K562 (cell line): ENCODE results near the gene PRXL2B. TPM values are rescaled to one million over a fixed set of nuclear protein-coding genes. Genes with fewer than 3 reads are reported as not detected.

Experiments
- CTBP1 ChIP-seq: fragments of 450-650 bp; IDR thresholded peaks from 2 replicates; pipeline ENCODE4 v1.6.1; 2016; ENCODE audit warnings: borderline replicate concordance
- CTCFL ChIP-seq: IDR thresholded peaks from 2 replicates; pipeline ENCODE4 v1.6.1; 2011; ENCODE audit warnings: borderline replicate concordance, low read depth, mild to moderate bottlenecking, moderate library complexity, low read length; ENCODE audit not compliant: insufficient read depth, poor library complexity, severe bottlenecking
- HNRNPK ChIP-seq: fragments of 200-400 bp; formaldehyde crosslinking; IDR thresholded peaks from one replicate; pipeline ENCODE4 v1.6.1; 2018; ENCODE audit warnings: mild to moderate bottlenecking, low read depth, low read length; ENCODE audit not compliant: poor library complexity, severe bottlenecking
- HNRNPLL ChIP-seq: fragments of 200-400 bp; formaldehyde crosslinking; IDR thresholded peaks from 2 replicates; pipeline ENCODE4 v1.6.1; 2017; ENCODE audit warnings: low read length, low read depth, mild to moderate bottlenecking; ENCODE audit not compliant: poor library complexity, severe bottlenecking
- KDM2B ChIP-seq: fragments of 250-450 bp; sonication (Bioruptor Pico); IDR thresholded peaks from 2 replicates; pipeline ENCODE4 v1.8.0; 2021; ENCODE audit warnings: mild to moderate bottlenecking, moderate library complexity
- NEUROD1 ChIP-seq: fragments of 150-350 bp; IDR thresholded peaks from 2 replicates; pipeline ENCODE4 v1.6.1; 2014; ENCODE audit warnings: borderline replicate concordance, low read length, low read depth; ENCODE audit not compliant: partially characterized antibody
- NR2C2 ChIP-seq, 2 experiments: fragments of 200-800 bp in 1 of 2; sonication (Bioruptor generic) in 1 of 2; sonication (generic) in 1 of 2; formaldehyde crosslinking in 1 of 2; IDR thresholded peaks; 2 replicates each; pipeline versions ENCODE4 v1.6.1 to v1.8.0; 2016 to 2022; ENCODE audit warnings: mild to moderate bottlenecking in 1 of 2, missing compliant biosample characterization in 1 of 2, missing genetic modification characterization in 1 of 2, missing genetic modification reagents in 1 of 2
- PKNOX1 ChIP-seq: fragments of 450-650 bp; IDR thresholded peaks from 2 replicates; pipeline ENCODE4 v1.6.1; 2016
- RBBP5 ChIP-seq: fragments of 200-600 bp; sonication (generic); IDR thresholded peaks from 2 replicates; pipeline ENCODE4 v1.6.1; 2012; ENCODE audit warnings: borderline replicate concordance, mild to moderate bottlenecking, low read length, control low read depth, inconsistent platforms; ENCODE audit not compliant: insufficient read depth, poor library complexity, severe bottlenecking
- RUNX1 ChIP-seq: sonication (generic); IDR thresholded peaks from 2 replicates; pipeline ENCODE4 v1.6.1; 2016; ENCODE audit warnings: antibody characterized with exemption, low read depth
- SAP30 ChIP-seq: fragments of 200-600 bp; sonication (generic); IDR thresholded peaks from 2 replicates; pipeline ENCODE4 v1.6.1; 2012; ENCODE audit warnings: borderline replicate concordance, low read depth, mild to moderate bottlenecking, moderate library complexity, low read length, control low read depth, inconsistent platforms; ENCODE audit not compliant: insufficient read depth, poor library complexity, severe bottlenecking
- SMAD1 ChIP-seq: fragments of 150-350 bp; IDR thresholded peaks from 2 replicates; pipeline ENCODE4 v1.6.1; 2014; ENCODE audit warnings: low read length, low read depth; ENCODE audit not compliant: partially characterized antibody
- VEZF1 ChIP-seq: fragments of 200-800 bp; sonication (Bioruptor generic); IDR thresholded peaks from 2 replicates; pipeline ENCODE4 v1.6.1; 2017; ENCODE audit warnings: missing genetic modification characterization, missing compliant biosample characterization
- YY1 ChIP-seq, 3 experiments: IDR thresholded peaks; 2 replicates each; pipeline ENCODE4 v1.6.1; 2011; ENCODE audit warnings: low read length in 2 of 3, mild to moderate bottlenecking in 2 of 3, moderate library complexity in 2 of 3, borderline replicate concordance in 1 of 3, control low read depth in 1 of 3, low read depth in 1 of 3; ENCODE audit not compliant: insufficient read depth in 3 of 3, insufficient replicate concordance in 2 of 3, control insufficient read depth in 1 of 3, insufficient read length in 1 of 3; ENCODE audit errors: extremely low read depth in 1 of 3
- ZNF124 ChIP-seq: sonication (generic); formaldehyde crosslinking; IDR thresholded peaks from 2 replicates; pipeline ENCODE4 v1.8.1; 2022; ENCODE audit warnings: missing genetic modification reagents
- polyA plus RNA-seq, 8 experiments: library from polyadenylated mRNA; depleted of rRNA in 4 of 8; stranded (reverse) in 5 of 8; unstranded in 3 of 8; fragments of >200 nt; fragmentation: Nextera tagmentation in 2 of 8; fragmentation: Illumina TruSeq in 1 of 8; extraction: Ambion mirVana in 2 of 8; extraction: Trizol in 1 of 8; gene quantifications; 2 replicates each; pipeline versions ENCODE4 v1.2.1 to v1.2.3, GENCODE V29; 2011 to 2014; ENCODE audit warnings: inconsistent platforms in 1 of 8, missing spikeins in 1 of 8
- total RNA-seq, 7 experiments: library from RNA; depleted of rRNA in 6 of 7; stranded (reverse); fragments of >200 nt in 6 of 7; fragmentation: Illumina TruSeq in 2 of 7; extraction: Trizol in 2 of 7; gene quantifications; 2 replicates each; pipeline versions ENCODE4 v1.2.1 to v1.2.3, GENCODE V29; 2011 to 2021; ENCODE audit warnings: low replicate concordance in 1 of 7

The PRXL2B gene
- total and polyA plus RNA-seq, 9 of the 15 experiments (the other 6 are each of a cell fraction or from before 2014, with no cell fraction given): 0.99 to 25.3 (median 11.8) TPM

- peak; percentile 82 for TF ChIP-seq VEZF1 (CRISPR knock-in tag)
- no peak for TF ChIP-seq NR2C2 (CRISPR knock-in tag; IDR thresholded peaks at IDR 0.05)
- peak; percentile 8; the same call in 1 of the 2 replicates for TF ChIP-seq NR2C2 (tag; IDR thresholded peaks at IDR 0.05)
- TF ChIP-seq ZNF124: 0 out of 2 replicates have a peak, but pooled peaks have one; percentile 37
- TF ChIP-seq SAP30: peak; percentile 58
- peak; percentile 64 for TF ChIP-seq RBBP5
- TF ChIP-seq SMAD1: peak; percentile 42
- peak; percentile 56 to 93 (median 89) for TF ChIP-seq YY1 (IDR thresholded peaks at IDR 0.05; ENCODE audit: borderline replicate concordance in 1 of 3, control insufficient read depth in 1 of 3, extremely low read depth in 1 of 3, insufficient read depth in 3 of 3, insufficient read length in 1 of 3, insufficient replicate concordance in 2 of 3, low read depth in 1 of 3, low read length in 2 of 3)
- TF ChIP-seq KDM2B (CRISPR knock-in tag): no peak
- TF ChIP-seq HNRNPLL: peak; percentile 83
- TF ChIP-seq CTCFL: no peak
- peak; percentile 5 for TF ChIP-seq HNRNPK
- no peak for TF ChIP-seq RUNX1
- TF ChIP-seq PKNOX1: peak; percentile 42; the same call in 1 of the 2 replicates
- peak; percentile 65 for TF ChIP-seq NEUROD1
- TF ChIP-seq CTBP1: peak; percentile 73
These were observed at the start of gene PRXL2B (continued) for GRCh38 chr1:2586154-2587070.
